Peyer's patch (tissue), 4 donors: ENCODE measurements around the gene ANKRD33.

ENCODE experiments used
- POLR2A ChIP-seq, 2 donors: fragments of 450-650 bp; IDR thresholded peaks; one replicate each; pipeline ENCODE4 v1.5.1; 2017; ENCODE audit warnings: antibody characterized with exemption in 2 of 2, mild to moderate bottlenecking in 2 of 2, moderate library complexity in 2 of 2
- TF ChIP-seq, protein P1 (sequence below), 6 experiments: fragments of 450-650 bp in 4 of 6; fragments of 200-600 bp in 2 of 6; sonication (generic) in 1 of 6; IDR thresholded peaks; one replicate each; pipeline ENCODE4 v1.5.1; 2017 to 2019; ENCODE audit warnings: antibody characterized with exemption in 6 of 6, mild to moderate bottlenecking in 3 of 6, moderate library complexity in 1 of 6

DNA sequence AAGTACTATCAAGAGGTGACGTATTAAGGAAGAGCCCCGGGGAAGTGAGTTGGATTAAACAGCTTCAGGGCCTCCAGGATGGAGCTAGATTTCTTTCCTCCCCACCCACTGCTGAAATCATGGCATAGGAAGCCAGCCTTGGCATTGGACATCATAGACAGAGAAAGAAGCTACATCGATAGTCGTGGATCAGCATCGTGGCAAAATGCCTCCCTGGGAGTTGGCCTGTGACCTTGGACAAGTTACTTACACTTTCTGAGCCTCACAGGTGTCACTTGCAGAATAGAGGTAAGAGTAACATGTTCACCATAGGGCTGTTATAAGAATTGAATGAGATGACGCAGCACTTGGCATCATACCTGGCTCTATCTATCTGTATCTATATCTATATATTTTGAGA lies 5.9 kb downstream of the ANKRD33 start:
- TF ChIP-seq, protein P1, sequence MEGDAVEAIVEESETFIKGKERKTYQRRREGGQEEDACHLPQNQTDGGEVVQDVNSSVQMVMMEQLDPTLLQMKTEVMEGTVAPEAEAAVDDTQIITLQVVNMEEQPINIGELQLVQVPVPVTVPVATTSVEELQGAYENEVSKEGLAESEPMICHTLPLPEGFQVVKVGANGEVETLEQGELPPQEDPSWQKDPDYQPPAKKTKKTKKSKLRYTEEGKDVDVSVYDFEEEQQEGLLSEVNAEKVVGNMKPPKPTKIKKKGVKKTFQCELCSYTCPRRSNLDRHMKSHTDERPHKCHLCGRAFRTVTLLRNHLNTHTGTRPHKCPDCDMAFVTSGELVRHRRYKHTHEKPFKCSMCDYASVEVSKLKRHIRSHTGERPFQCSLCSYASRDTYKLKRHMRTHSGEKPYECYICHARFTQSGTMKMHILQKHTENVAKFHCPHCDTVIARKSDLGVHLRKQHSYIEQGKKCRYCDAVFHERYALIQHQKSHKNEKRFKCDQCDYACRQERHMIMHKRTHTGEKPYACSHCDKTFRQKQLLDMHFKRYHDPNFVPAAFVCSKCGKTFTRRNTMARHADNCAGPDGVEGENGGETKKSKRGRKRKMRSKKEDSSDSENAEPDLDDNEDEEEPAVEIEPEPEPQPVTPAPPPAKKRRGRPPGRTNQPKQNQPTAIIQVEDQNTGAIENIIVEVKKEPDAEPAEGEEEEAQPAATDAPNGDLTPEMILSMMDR (IDR thresholded peaks at IDR 0.05) = no peak
- no peak for TF ChIP-seq POLR2A (IDR thresholded peaks at IDR 0.05)
